GM12801 (cell line): ENCODE data around the gene ZC2HC1B.

Experiments
- TF ChIP-seq, protein P1 (sequence below): IDR thresholded peaks from one replicate; pipeline ENCODE4 v1.5.1; 2011; ENCODE audit warnings: control low read depth; ENCODE audit not compliant: insufficient read length; ENCODE audit errors: extremely low read depth

The ZC2HC1B gene

DNA sequence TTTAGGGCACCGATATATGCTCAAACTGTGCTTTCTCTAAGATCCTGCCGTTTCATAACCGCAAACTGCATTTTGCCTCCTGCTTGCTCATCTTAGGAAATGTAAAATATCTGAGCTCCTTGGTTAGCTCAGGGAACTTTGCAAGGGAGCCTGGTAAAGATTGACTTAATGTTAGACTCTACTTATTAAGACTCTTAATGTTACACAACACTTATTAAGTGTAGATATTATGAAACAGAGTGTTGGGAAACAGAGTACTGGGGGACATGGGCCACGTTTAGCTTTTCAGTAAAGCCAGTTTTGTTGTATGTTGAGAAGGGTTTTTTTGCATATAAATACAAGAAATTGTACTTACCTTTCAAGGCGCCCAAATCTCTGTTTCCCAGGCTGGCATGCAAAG, 19.2 kb upstream of the ZC2HC1B start:
- TF ChIP-seq, protein P1, sequence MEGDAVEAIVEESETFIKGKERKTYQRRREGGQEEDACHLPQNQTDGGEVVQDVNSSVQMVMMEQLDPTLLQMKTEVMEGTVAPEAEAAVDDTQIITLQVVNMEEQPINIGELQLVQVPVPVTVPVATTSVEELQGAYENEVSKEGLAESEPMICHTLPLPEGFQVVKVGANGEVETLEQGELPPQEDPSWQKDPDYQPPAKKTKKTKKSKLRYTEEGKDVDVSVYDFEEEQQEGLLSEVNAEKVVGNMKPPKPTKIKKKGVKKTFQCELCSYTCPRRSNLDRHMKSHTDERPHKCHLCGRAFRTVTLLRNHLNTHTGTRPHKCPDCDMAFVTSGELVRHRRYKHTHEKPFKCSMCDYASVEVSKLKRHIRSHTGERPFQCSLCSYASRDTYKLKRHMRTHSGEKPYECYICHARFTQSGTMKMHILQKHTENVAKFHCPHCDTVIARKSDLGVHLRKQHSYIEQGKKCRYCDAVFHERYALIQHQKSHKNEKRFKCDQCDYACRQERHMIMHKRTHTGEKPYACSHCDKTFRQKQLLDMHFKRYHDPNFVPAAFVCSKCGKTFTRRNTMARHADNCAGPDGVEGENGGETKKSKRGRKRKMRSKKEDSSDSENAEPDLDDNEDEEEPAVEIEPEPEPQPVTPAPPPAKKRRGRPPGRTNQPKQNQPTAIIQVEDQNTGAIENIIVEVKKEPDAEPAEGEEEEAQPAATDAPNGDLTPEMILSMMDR: no peak

DNA sequence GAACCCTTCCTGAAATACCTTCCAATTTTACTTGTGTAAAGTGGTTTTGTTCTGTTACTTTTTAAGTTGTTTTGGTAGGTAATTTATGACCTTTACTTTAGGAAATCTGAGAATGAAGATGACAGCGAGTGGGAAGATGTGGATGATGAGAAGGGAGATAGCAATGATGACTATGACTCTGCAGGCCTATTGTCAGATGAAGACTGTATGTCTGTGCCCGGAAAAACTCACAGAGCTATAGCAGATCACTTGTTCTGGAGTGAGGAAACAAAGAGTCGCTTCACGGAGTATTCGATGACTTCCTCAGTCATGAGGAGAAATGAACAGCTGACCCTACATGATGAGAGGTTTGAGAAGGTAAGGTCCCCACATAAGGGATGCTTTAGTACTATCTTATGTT, 6.6 kb upstream of the ZC2HC1B start:
- TF ChIP-seq, protein P1: no peak

DNA sequence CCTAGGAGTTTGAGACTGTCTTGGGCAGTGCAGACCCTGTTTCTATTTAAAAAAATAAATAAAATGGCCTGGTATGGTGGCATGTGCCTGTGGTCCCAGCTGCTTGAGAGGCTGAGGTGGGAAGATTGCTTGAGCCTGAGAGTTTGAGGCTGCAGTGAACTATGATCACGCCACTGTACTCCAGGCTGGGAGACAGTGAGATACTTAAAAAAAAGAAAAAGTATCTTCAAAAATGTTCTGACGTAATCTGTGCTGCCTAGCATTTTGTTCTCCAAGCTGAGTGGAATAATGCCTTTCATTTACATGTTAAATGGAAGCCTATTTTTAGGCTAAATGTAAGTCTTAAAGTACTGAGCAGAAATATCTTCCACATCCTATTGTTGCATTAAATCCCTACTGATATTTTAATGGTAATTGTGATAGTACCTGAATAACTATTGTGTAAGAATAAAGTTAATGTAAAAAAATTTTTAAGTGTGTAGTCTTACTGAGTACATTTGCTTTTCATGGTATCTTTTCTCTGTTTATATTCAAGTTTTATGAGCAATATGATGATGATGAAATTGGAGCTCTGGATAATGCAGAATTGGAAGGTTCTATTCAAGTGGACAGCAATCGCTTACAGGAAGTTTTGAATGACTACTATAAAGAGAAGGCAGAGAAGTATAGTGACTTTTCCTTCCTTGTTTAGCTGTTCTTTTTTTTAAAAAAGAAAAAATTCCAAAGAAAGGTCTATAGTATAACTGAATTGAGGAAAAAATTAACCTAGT, 4.2 kb upstream of the ZC2HC1B start:
- TF ChIP-seq, protein P1: no peak

DNA sequence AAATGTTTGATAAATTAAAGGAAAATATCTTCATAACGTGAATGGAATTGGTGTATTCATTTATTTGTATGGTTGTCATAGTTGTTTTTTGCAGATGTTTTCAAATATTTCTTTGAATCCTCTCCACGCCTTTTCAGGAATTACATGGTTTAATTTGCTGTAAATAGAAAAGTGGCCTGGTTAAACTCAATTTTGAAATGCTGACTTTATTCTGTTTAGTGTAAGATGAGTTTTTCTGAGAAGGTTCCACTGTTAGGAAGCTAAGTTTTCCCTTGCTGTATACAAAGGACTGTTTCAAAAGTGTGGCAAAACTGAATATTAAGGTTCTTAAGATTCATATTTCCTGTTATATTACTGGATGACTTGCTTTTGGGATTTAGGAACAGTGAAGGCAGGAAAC, 503 bp upstream of the ZC2HC1B start:
- TF ChIP-seq, protein P1: no peak

DNA sequence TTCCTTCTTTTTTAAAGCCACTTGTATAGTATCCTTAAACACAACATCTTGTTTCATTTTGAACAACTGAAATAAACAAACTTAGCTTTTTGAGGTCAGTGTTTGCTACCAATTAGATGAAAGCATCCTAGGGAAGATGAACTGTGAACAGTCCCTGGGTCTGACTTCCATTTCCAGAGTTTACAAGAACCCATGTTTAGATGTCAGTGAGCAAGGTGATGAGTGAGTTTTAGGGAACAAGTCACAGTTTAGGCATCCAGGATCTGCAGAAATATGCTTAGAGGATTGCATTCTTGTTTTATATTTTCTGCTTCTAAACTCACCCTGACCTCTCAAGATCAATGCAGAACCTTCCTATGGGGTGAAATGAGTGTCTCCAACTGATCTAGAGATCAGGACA, 3.0 kb downstream of the ZC2HC1B start:
- TF ChIP-seq, protein P1: no peak

DNA sequence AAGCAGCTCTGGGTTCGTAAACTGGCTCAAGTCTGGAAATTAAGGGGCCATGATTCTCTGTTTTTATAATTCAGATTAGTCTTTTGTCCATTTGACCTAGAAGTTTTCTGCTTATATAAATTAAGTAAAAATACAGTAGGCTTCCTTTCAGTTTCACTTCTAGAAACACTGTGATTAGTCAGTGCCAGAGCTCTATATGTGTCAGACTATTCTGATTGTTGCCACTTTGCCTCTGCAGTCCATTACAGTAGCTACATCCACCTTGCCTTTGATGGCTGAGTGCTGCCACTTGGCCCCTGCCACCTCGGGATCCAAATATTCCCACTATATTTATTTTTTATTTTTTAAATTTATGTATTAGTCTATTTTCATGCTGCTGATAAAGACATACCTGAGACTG, 7.9 kb downstream of the ZC2HC1B start:
- TF ChIP-seq, protein P1: no peak

DNA sequence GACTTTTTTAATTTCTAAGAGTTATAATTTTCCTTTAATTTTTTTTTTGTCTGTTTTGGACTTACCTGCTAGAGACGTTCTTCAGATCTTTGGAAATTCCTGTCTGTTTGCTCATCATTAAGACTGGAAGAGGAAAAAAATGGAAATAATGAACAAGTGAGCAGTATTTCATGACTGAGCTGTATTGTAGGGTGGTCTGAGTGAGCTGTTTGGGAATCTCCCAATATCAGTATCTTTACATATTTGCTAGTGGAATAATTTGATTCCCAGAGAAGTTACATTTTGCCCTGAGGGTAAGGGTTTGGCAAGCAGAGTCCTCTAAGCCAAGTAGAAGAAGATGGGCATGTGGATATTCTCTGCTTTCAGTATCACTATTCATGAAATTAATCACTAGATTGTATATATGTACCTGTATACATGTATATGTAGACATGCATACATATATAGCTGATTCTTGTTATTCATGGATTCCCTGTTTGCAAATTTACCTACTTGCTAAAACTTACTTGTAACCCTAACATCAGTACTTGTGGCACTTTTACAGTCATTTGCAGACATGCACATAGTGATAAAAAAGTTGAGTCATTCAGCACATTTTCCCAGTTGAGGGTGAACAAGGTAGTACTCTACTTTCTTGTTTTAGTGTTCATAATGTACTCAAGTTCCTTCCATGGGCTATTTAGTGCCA, 13.5 kb downstream of the ZC2HC1B start:
- TF ChIP-seq, protein P1: no peak
